G401 (cell line): ENCODE results near the gene DOCK3. TPM values are rescaled to one million over a fixed set of nuclear protein-coding genes. Genes with fewer than 3 reads are reported as not detected.

Experiments
- DNase-seq: peaks from one replicate; pipeline ENCODE4 v3.0.0-alpha.2; 2015; ENCODE audit warnings: low spot score
- in situ Hi-C: cut with HindIII; loops from 2 replicates; pipeline ENCODE4 v1.10.0; 2016; ENCODE audit warnings: low sequenced_read_pairs, mixed read lengths
- total RNA-seq: library from RNA; depleted of rRNA; stranded (reverse); fragments of >200 nt; shearing (Covaris generic); gene quantifications from 2 replicates; pipeline ENCODE4 v1.2.3, GENCODE V29; 2014; rRNA removed

Gene DOCK3
- total RNA-seq, 1 experiment from 2014 or later: 1.7 TPM

- DNase-seq: no peak
- in situ Hi-C loops: loop anchor here (25.0 kb wide), 1 partner anchor 783 kb away; the partner anchor contains the start of genes CISH and MAPKAPK3
These were observed 720.9 kb downstream of the DOCK3 start for GRCh38 chr3:51395493-51396213.

- no peak for DNase-seq
- in situ Hi-C loops: loop anchor here (25.0 kb wide), 1 partner anchor 784 kb away; the partner anchor contains the start of genes CISH and MAPKAPK3
These were observed 721.7 kb downstream of the DOCK3 start for GRCh38 chr3:51396401-51396800.

- no peak for DNase-seq
- in situ Hi-C loops: loop anchor here (25.0 kb wide), 1 partner anchor 785 kb away; the partner anchor contains the start of genes CISH and MAPKAPK3
These were observed 722.7 kb downstream of the DOCK3 start for GRCh38 chr3:51397392-51397791.

GRCh38 chr3:51398595-51399310 is 724.0 kb downstream of the DOCK3 start:
- no peak for DNase-seq
- in situ Hi-C loops: loop anchor here (25.0 kb wide), 1 partner anchor 786 kb away; the partner anchor contains the start of genes CISH and MAPKAPK3

GRCh38 chr3:51400166-51400565 is 725.4 kb downstream of the DOCK3 start:
- in situ Hi-C loops: no loop called here
- no peak for DNase-seq

DNA sequence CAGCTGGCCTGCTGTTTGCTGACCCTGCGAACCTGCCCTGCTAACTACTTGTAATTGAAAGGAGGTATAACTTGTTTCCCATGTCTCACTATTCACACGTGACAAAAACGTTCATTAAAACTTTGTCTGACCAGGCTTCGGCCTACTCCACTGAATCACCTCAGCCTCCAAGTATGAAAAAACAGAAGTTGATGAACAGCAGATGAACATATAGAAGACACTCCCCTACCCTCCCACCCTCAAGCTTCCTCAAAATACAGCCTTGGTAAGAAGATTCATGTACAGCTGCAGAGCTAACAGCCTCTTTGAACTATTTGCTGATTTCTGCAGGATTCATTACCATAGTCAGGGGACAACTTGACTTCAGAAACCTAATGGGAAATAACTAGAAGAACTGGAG is 727.0 kb downstream of the DOCK3 start:
- no peak for DNase-seq
- in situ Hi-C loops: no loop called here

DNA sequence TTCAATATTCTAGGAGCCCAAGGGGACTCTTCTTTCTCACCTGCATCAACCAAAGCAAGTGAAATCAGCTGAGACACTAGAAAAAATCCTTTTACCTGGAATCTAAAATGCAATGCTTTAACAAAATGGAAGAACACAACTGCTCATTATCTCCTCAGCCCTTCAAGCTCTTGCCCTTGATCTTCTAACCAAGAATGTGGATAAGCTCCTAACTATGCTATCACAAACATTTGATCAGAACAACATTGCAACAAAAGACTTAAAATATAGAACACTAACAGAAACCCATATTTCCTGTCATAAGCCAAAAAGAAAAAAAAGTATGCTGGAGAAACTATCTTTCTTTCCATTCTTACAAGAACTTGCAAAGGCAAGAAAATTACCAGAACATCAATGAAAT is 728.9 kb downstream of the DOCK3 start:
- DNase-seq: no peak
- in situ Hi-C loops: no loop called here

DNA sequence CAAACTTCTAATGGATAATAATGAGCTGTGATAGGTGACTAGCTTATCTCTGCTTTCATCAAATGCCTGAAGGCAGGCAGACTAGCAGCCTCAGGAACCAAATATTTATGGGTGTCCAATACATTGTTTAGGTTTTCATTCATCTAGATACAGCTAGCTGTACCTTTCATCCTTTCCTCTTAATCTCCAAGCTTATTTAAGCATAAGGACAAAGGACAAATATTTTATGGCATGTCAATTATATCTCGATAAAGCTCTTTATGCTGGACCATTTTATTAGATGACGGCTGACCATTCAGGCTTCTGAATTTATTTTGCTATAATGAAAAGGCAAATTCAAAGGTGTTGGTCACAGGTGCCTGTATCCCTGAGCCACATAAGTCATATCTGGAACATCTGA is 733.3 kb downstream of the DOCK3 start:
- in situ Hi-C loops: no loop called here
- DNase-seq: no peak

GRCh38 chr3:51408813-51409212 is 734.1 kb downstream of the DOCK3 start:
- DNase-seq: no peak
- in situ Hi-C loops: no loop called here

GRCh38 chr3:51422211-51422610 is 747.5 kb downstream of the DOCK3 start:
- no peak for DNase-seq
- in situ Hi-C loops: no loop called here

GRCh38 chr3:51426921-51427320 is 752.2 kb downstream of the DOCK3 start:
- in situ Hi-C loops: no loop called here
- DNase-seq: no peak

- in situ Hi-C loops: no loop called here
- no peak for DNase-seq
These were observed 754.4 kb downstream of the DOCK3 start for GRCh38 chr3:51429138-51429537.

Other genes starting within 250 kb of the DOCK3 start
- 1.9 and 2.0 TPM in 2 replicates for gene CACNA2D2, start 171.3 kb upstream of the DOCK3 start, total RNA-seq
- gene C3orf18, start 107.2 kb upstream of the DOCK3 start, total RNA-seq: 10.8 and 15.4 TPM in 2 replicates
- 3.4 and 9.5 TPM in 2 replicates for gene HEMK1, start 105.4 kb upstream of the DOCK3 start, total RNA-seq
- gene CISH, start 63.2 kb upstream of the DOCK3 start, total RNA-seq: 1.7 and 2.2 TPM in 2 replicates
- gene MAPKAPK3, start 57.8 kb upstream of the DOCK3 start, total RNA-seq: 99.1 and 108 TPM in 2 replicates